Mammary epithelial cell (primary cell): ENCODE results near the gene SMAD5.

Source experiments
- CTCF ChIP-seq, 2 donors: IDR thresholded peaks in 1 of 2; conservative IDR thresholded peaks in 1 of 2; 2 replicates each; pipeline ENCODE4 v1.5.1; 2011 to 2012; ENCODE audit warnings: inconsistent platforms in 2 of 2, low read length in 2 of 2, mild to moderate bottlenecking in 2 of 2, control low read depth in 1 of 2, low read depth in 1 of 2; ENCODE audit not compliant: insufficient read depth in 1 of 2; ENCODE audit errors: extremely low read depth in 1 of 2
- EZH2 ChIP-seq: IDR thresholded peaks from 2 replicates; pipeline ENCODE4 v1.6.1; 2012; ENCODE audit warnings: low read length, inconsistent platforms, borderline replicate concordance

- TF ChIP-seq CTCF (conservative IDR thresholded peaks at IDR 0.05 in 1 of 2, IDR thresholded peaks at IDR 0.05 in 1 of 2; ENCODE audit: extremely low read depth in 1 of 2, insufficient read depth in 1 of 2, low read depth in 1 of 2, low read length in 2 of 2) (no peak), EZH2 (no peak)
These were observed 56.2 kb downstream of the SMAD5 start for GRCh38 chr5:136188859-136189258.
